ENCODE results near the gene ENDOU. TPM values are rescaled to one million over a fixed set of nuclear protein-coding genes. Genes with fewer than 3 reads are reported as not detected.

Gene ENDOU
- total RNA-seq, 1 donor from 2014 or later: not detected

GRCh38 chr12:47741340-47741703 lies 16.0 kb upstream of the ENDOU start:
- TF ChIP-seq CTCF (IDR thresholded peaks at IDR 0.05): no peak
- Histone ChIP-seq H3K27ac (peak overlapping the region; percentile 67), H3K36me3 (peaks cover 2% of the 10 kb centered on the region), H3K9me3 (no peaks in the 10 kb centered on the region), H3K27me3 (ENCODE audit: low read depth) (no peaks in the 10 kb centered on the region), H3K4me3 (no peak overlapping the region), H3K4me1 (peaks cover 48% of the 10 kb centered on the region)
- DNase-seq (peak; percentile 80), ATAC-seq (peak in 1 of 2 donors; percentile 3)
- intact Hi-C loops (cut with DNase I): loop anchor here (5.0 kb wide), 1 partner anchor 36 kb away; no protein-coding TSS in a partner anchor

- Histone ChIP-seq H3K27me3 (ENCODE audit: low read depth) (no peaks in the 10 kb centered on the region), H3K4me3 (no peak overlapping the region), H3K9me3 (no peaks in the 10 kb centered on the region), H3K27ac (peak overlapping the region; percentile 67), H3K36me3 (no peaks in the 10 kb centered on the region), H3K4me1 (peaks cover 54% of the 10 kb centered on the region)
- TF ChIP-seq CTCF (IDR thresholded peaks at IDR 0.05): no peak
- intact Hi-C loops (cut with DNase I): loop anchor here (5.0 kb wide), 1 partner anchor 37 kb away; no protein-coding TSS in a partner anchor
- DNase-seq (no peak), ATAC-seq (no peak)
Measured at GRCh38 chr12:47740606-47741339, 15.5 kb upstream of the ENDOU start.

GRCh38 chr12:47739979-47740378 lies 14.7 kb upstream of the ENDOU start:
- no peak for ATAC-seq

GRCh38 chr12:47739297-47739696 lies 14.0 kb upstream of the ENDOU start:
- no peak for ATAC-seq
- Histone ChIP-seq H3K36me3 (no peaks in the 10 kb centered on the region), H3K27ac (peak overlapping the region; percentile 67), H3K4me1 (peaks cover 68% of the 10 kb centered on the region), H3K4me3 (no peak overlapping the region), H3K9me3 (no peaks in the 10 kb centered on the region), H3K27me3 (ENCODE audit: low read depth) (no peaks in the 10 kb centered on the region)
- intact Hi-C loops (cut with DNase I): no loop called here
- no peak for TF ChIP-seq CTCF (IDR thresholded peaks at IDR 0.05)
- DNase-seq: no peak

More at GRCh38 chr12:47739979-47740378, 14.7 kb upstream of the ENDOU start:
- peak overlapping the region; percentile 67 for H3K27ac ChIP-seq
- H3K4me1 ChIP-seq: peaks cover 62% of the 10 kb centered on the region
- no peaks in the 10 kb centered on the region for H3K36me3 ChIP-seq
- no peak for DNase-seq
- no peaks in the 10 kb centered on the region for H3K9me3 ChIP-seq
- no peak for TF ChIP-seq CTCF (IDR thresholded peaks at IDR 0.05)
- H3K27me3 ChIP-seq (ENCODE audit: low read depth): no peaks in the 10 kb centered on the region
- H3K4me3 ChIP-seq: no peak overlapping the region
- intact Hi-C loops (cut with DNase I): loop anchor here (5.0 kb wide), 1 partner anchor 37 kb away; no protein-coding TSS in a partner anchor

GRCh38 chr12:47737936-47738594 lies 12.8 kb upstream of the ENDOU start:
- Histone ChIP-seq H3K27ac (peak overlapping the region; percentile 79), H3K36me3 (no peaks in the 10 kb centered on the region), H3K9me3 (no peaks in the 10 kb centered on the region), H3K27me3 (ENCODE audit: low read depth) (no peaks in the 10 kb centered on the region), H3K4me3 (no peak overlapping the region), H3K4me1 (peaks cover 70% of the 10 kb centered on the region)
- intact Hi-C loops (cut with DNase I): no loop called here
- DNase-seq (no peak), ATAC-seq (no peak)
- no peak for TF ChIP-seq CTCF (IDR thresholded peaks at IDR 0.05)

Measured in lower lobe of right lung (tissue), 2 donors.